Measurements from ENCODE around the gene NTN3. TPM values are rescaled to one million over a fixed set of nuclear protein-coding genes. Genes with fewer than 3 reads are reported as not detected.

The NTN3 gene
- total and polyA plus RNA-seq, 4 donors, result 0.42 TPM; not detected in 3

GRCh38 chr16:2451851-2452320 lies 19.2 kb upstream of the NTN3 start:
- Histone ChIP-seq H3K27ac (ENCODE audit: low read depth in 1 of 2, low read length in 2 of 2) (no peak overlapping the region), H3K36me3 (ENCODE audit: control insufficient read depth in 1 of 2, insufficient read depth in 2 of 2, low read length in 1 of 2) (no peaks in the 10 kb centered on the region), H3K4me3 (ENCODE audit: low read length in 2 of 2) (no peak overlapping the region), H3K27me3 (ENCODE audit: control insufficient read depth in 1 of 2, insufficient read depth in 2 of 2, low read length in 1 of 2) (no peaks in the 10 kb centered on the region), H3K9me3 (ENCODE audit: control insufficient read depth, low read length) (no peaks in the 10 kb centered on the region), H3K4me1 (ENCODE audit: control insufficient read depth in 1 of 2, insufficient read depth in 2 of 2, low read length in 2 of 2) (no peaks in the 10 kb centered on the region)
- WGBS, 2 donors, result 93 to 94% methylated on average over 18 of the region's 18 CpGs
- ATAC-seq (ENCODE audit: low FRiP score) (no peak), DNase-seq (no peak)
- intact Hi-C loops (cut with DNase I), result no loop called here

- DNase-seq, result no peak
- intact Hi-C loops (cut with DNase I), result no loop called here
- Histone ChIP-seq H3K36me3 (ENCODE audit: control insufficient read depth in 1 of 2, insufficient read depth in 2 of 2, low read length in 1 of 2) (no peaks in the 10 kb centered on the region), H3K27me3 (ENCODE audit: control insufficient read depth in 1 of 2, insufficient read depth in 2 of 2, low read length in 1 of 2) (no peaks in the 10 kb centered on the region), H3K9me3 (ENCODE audit: control insufficient read depth, low read length) (no peaks in the 10 kb centered on the region), H3K4me1 (ENCODE audit: control insufficient read depth in 1 of 2, insufficient read depth in 2 of 2, low read length in 2 of 2) (no peaks in the 10 kb centered on the region), H3K4me3 (ENCODE audit: low read length in 2 of 2) (no peak overlapping the region), H3K27ac (ENCODE audit: low read depth in 1 of 2, low read length in 2 of 2) (no peak overlapping the region)
- WGBS, 2 donors, result 95 to 96% methylated on average over 8 of the region's 8 CpGs
- no peak for ATAC-seq (ENCODE audit: low FRiP score)
Observed at GRCh38 chr16:2452650-2453049, 18.4 kb upstream of the NTN3 start.

- 94 to 95% methylated on average over 28 of the region's 28 CpGs for WGBS, 2 donors
- intact Hi-C loops (cut with DNase I), result no loop called here
- ATAC-seq (ENCODE audit: low FRiP score) (no peak), DNase-seq (no peak)
- Histone ChIP-seq H3K4me1 (ENCODE audit: control insufficient read depth in 1 of 2, insufficient read depth in 2 of 2, low read length in 2 of 2) (no peaks in the 10 kb centered on the region), H3K27me3 (ENCODE audit: control insufficient read depth in 1 of 2, insufficient read depth in 2 of 2, low read length in 1 of 2) (no peaks in the 10 kb centered on the region), H3K9me3 (ENCODE audit: control insufficient read depth, low read length) (no peaks in the 10 kb centered on the region), H3K36me3 (ENCODE audit: control insufficient read depth in 1 of 2, insufficient read depth in 2 of 2, low read length in 1 of 2) (no peaks in the 10 kb centered on the region), H3K27ac (ENCODE audit: low read depth in 1 of 2, low read length in 2 of 2) (no peak overlapping the region), H3K4me3 (ENCODE audit: low read length in 2 of 2) (no peak overlapping the region)
Observed at GRCh38 chr16:2455081-2455845, 15.8 kb upstream of the NTN3 start.

GRCh38 chr16:2456551-2457153 lies 14.4 kb upstream of the NTN3 start:
- Histone ChIP-seq H3K4me1 (ENCODE audit: control insufficient read depth in 1 of 2, insufficient read depth in 2 of 2, low read length in 2 of 2) (no peaks in the 10 kb centered on the region), H3K27me3 (ENCODE audit: control insufficient read depth in 1 of 2, insufficient read depth in 2 of 2, low read length in 1 of 2) (no peaks in the 10 kb centered on the region), H3K9me3 (ENCODE audit: control insufficient read depth, low read length) (no peaks in the 10 kb centered on the region), H3K27ac (ENCODE audit: low read depth in 1 of 2, low read length in 2 of 2) (no peak overlapping the region), H3K36me3 (ENCODE audit: control insufficient read depth in 1 of 2, insufficient read depth in 2 of 2, low read length in 1 of 2) (no peaks in the 10 kb centered on the region), H3K4me3 (ENCODE audit: low read length in 2 of 2) (no peak overlapping the region)
- intact Hi-C loops (cut with DNase I), result no loop called here
- DNase-seq (no peak), ATAC-seq (ENCODE audit: low FRiP score) (no peak)
- WGBS, 2 donors, result 94 to 95% methylated on average over 21 of the region's 21 CpGs

GRCh38 chr16:2457267-2457666 lies 13.8 kb upstream of the NTN3 start:
- no peaks in the 10 kb centered on the region for H3K9me3 ChIP-seq (ENCODE audit: control insufficient read depth, low read length)
- no peaks in the 10 kb centered on the region for H3K4me1 ChIP-seq (ENCODE audit: control insufficient read depth in 1 of 2, insufficient read depth in 2 of 2, low read length in 2 of 2)
- ATAC-seq (ENCODE audit: low FRiP score) (no peak), DNase-seq (no peak)
- WGBS, 2 donors, result 67 to 74% methylated on average over 13 of the region's 13 CpGs
- H3K27ac ChIP-seq (ENCODE audit: low read depth in 1 of 2, low read length in 2 of 2), result no peak overlapping the region
- H3K36me3 ChIP-seq (ENCODE audit: control insufficient read depth in 1 of 2, insufficient read depth in 2 of 2, low read length in 1 of 2), result no peaks in the 10 kb centered on the region
- no peaks in the 10 kb centered on the region for H3K27me3 ChIP-seq (ENCODE audit: control insufficient read depth in 1 of 2, insufficient read depth in 2 of 2, low read length in 1 of 2)
- intact Hi-C loops (cut with DNase I), result no loop called here
- no peak overlapping the region for H3K4me3 ChIP-seq (ENCODE audit: low read length in 2 of 2)

GRCh38 chr16:2457946-2458345 lies 13.2 kb upstream of the NTN3 start:
- Histone ChIP-seq H3K4me1 (ENCODE audit: control insufficient read depth in 1 of 2, insufficient read depth in 2 of 2, low read length in 2 of 2) (no peaks in the 10 kb centered on the region), H3K27me3 (ENCODE audit: control insufficient read depth in 1 of 2, insufficient read depth in 2 of 2, low read length in 1 of 2) (no peaks in the 10 kb centered on the region), H3K36me3 (ENCODE audit: control insufficient read depth in 1 of 2, insufficient read depth in 2 of 2, low read length in 1 of 2) (no peaks in the 10 kb centered on the region), H3K27ac (ENCODE audit: low read depth in 1 of 2, low read length in 2 of 2) (no peak overlapping the region), H3K4me3 (ENCODE audit: low read length in 2 of 2) (no peak overlapping the region), H3K9me3 (ENCODE audit: control insufficient read depth, low read length) (no peaks in the 10 kb centered on the region)
- DNase-seq (no peak), ATAC-seq (ENCODE audit: low FRiP score) (no peak)
- intact Hi-C loops (cut with DNase I), result no loop called here
- WGBS, 2 donors, result 81 to 84% methylated on average over 7 of the region's 7 CpGs

- DNase-seq, result no peak
- WGBS, 2 donors, result 28% methylated on average over 18 of the region's 18 CpGs
Observed at GRCh38 chr16:2458887-2459646, 12.0 kb upstream of the NTN3 start.

GRCh38 chr16:2459647-2460390 lies 11.3 kb upstream of the NTN3 start, which contains the start of gene TEDC2:
TSS of gene TEDC2 (plus strand) at chr16:2460109. CDS start at chr16:2460145, 36 bp downstream.
- Histone ChIP-seq H3K4me1 (ENCODE audit: control insufficient read depth in 1 of 2, insufficient read depth in 2 of 2, low read length in 2 of 2) (no peaks in the 10 kb centered on the region), H3K27ac (ENCODE audit: low read depth in 1 of 2, low read length in 2 of 2) (no peak within 1 kb of the TSS), H3K9me3 (ENCODE audit: control insufficient read depth, low read length) (no peaks in the 10 kb centered on the region), H3K4me3 (ENCODE audit: low read length in 2 of 2) (peak within 1 kb of the TSS in 1 of 2 donors; percentile 37), H3K36me3 (ENCODE audit: control insufficient read depth in 1 of 2, insufficient read depth in 2 of 2, low read length in 1 of 2) (no peaks in the 10 kb centered on the region), H3K27me3 (ENCODE audit: control insufficient read depth in 1 of 2, insufficient read depth in 2 of 2, low read length in 1 of 2) (no peaks in the 10 kb centered on the region)
- intact Hi-C loops (cut with DNase I), result no loop called here
- peak; percentile 96 for ATAC-seq (ENCODE audit: low FRiP score)
- peak; percentile 98 to 99 for DNase-seq
- whole genome bisulfite sequencing, 2 donors, result 0 to 1% methylated on average over 53 to 66 of the region's 66 CpGs

More at GRCh38 chr16:2458887-2459646, 12.0 kb upstream of the NTN3 start:
- Histone ChIP-seq H3K9me3 (ENCODE audit: control insufficient read depth, low read length) (no peaks in the 10 kb centered on the region), H3K4me1 (ENCODE audit: control insufficient read depth in 1 of 2, insufficient read depth in 2 of 2, low read length in 2 of 2) (no peaks in the 10 kb centered on the region), H3K27me3 (ENCODE audit: control insufficient read depth in 1 of 2, insufficient read depth in 2 of 2, low read length in 1 of 2) (no peaks in the 10 kb centered on the region), H3K4me3 (ENCODE audit: low read length in 2 of 2) (no peak overlapping the region), H3K27ac (ENCODE audit: low read depth in 1 of 2, low read length in 2 of 2) (no peak overlapping the region), H3K36me3 (ENCODE audit: control insufficient read depth in 1 of 2, insufficient read depth in 2 of 2, low read length in 1 of 2) (no peaks in the 10 kb centered on the region)
- ATAC-seq (ENCODE audit: low FRiP score), result no peak
- intact Hi-C loops (cut with DNase I), result no loop called here
